ENCODE results near the gene PCED1B.

DNA sequence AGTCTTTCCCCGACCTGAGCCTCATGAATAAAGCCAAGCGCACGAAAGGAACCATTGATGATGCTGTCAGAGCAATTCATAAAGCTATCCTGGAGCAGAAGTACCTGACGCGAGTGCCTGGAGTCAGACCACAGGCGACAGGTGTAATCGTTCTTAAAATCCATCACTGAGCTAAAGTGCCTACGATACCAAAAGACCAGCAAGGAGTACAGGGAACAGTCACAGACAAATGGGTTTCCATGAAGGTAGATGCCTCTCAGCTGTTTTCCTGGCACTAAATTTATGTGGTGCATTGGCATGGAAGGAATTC lies 1.4 kb upstream of the PCED1B start:
- TF ChIP-seq RARB (CRISPR knock-in tag; IDR thresholded peaks at IDR 0.05) (no peak), PATZ1 (CRISPR knock-in tag; IDR thresholded peaks at IDR 0.05; ENCODE audit: borderline replicate concordance) (no peak), ZFP3 (CRISPR knock-in tag; IDR thresholded peaks at IDR 0.05) (no peak), ZNF565 (CRISPR knock-in tag; conservative IDR thresholded peaks at IDR 0.05; ENCODE audit: low read depth) (no peak), ZC3H10 (CRISPR knock-in tag; IDR thresholded peaks at IDR 0.05) (no peak), ZFP30 (CRISPR knock-in tag; IDR thresholded peaks at IDR 0.05) (no peak), SNAI2 (CRISPR knock-in tag; IDR thresholded peaks at IDR 0.05) (no peak)
- TF ChIP-seq, protein P1, sequence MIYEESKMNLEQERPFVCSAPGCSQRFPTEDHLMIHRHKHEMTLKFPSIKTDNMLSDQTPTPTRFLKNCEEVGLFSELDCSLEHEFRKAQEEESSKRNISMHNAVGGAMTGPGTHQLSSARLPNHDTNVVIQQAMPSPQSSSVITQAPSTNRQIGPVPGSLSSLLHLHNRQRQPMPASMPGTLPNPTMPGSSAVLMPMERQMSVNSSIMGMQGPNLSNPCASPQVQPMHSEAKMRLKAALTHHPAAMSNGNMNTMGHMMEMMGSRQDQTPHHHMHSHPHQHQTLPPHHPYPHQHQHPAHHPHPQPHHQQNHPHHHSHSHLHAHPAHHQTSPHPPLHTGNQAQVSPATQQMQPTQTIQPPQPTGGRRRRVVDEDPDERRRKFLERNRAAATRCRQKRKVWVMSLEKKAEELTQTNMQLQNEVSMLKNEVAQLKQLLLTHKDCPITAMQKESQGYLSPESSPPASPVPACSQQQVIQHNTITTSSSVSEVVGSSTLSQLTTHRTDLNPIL (CRISPR knock-in tag; IDR thresholded peaks at IDR 0.05; ENCODE audit: low read depth) = no peak
- TF ChIP-seq, protein P2, sequence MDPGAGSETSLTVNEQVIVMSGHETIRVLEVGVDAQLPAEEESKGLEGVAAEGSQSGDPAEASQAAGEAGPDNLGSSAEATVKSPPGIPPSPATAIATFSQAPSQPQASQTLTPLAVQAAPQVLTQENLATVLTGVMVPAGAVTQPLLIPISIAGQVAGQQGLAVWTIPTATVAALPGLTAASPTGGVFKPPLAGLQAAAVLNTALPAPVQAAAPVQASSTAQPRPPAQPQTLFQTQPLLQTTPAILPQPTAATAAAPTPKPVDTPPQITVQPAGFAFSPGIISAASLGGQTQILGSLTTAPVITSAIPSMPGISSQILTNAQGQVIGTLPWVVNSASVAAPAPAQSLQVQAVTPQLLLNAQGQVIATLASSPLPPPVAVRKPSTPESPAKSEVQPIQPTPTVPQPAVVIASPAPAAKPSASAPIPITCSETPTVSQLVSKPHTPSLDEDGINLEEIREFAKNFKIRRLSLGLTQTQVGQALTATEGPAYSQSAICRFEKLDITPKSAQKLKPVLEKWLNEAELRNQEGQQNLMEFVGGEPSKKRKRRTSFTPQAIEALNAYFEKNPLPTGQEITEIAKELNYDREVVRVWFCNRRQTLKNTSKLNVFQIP (CRISPR knock-in tag; IDR thresholded peaks at IDR 0.05; ENCODE audit: borderline replicate concordance, low read depth) = no peak
